ENCODE results near the gene METTL15. TPM values are rescaled to one million over a fixed set of nuclear protein-coding genes. Genes with fewer than 3 reads are reported as not detected.

Gene METTL15
- total and polyA plus RNA-seq, 2 of the 8 experiments (the other 6 are each of a cell fraction or from before 2014, with no cell fraction given) = 5.4 to 10.5 TPM

DNA sequence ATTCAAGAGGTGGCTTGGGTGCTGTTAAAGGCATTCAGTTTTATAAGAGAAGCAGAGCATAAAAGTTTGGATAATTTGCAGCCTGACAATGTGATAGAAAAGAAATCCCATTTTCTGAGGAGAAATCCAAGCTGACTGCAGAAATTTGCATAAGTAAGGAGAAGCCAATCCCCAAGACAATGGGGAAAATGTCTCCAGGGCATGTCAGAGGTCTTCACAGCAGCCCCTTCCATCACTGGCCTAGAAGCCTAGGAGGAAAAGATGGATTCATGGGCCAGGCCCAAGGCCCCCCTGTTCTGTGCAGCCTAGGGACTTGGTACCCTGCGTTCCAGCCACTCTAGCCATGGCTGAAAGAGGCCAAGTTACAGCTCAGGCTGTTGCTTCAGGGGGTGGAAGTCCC is 207.3 kb downstream of the METTL15 start:
- H3K79me2 ChIP-seq (ENCODE audit: control insufficient read depth in 1 of 2, insufficient read depth in 2 of 2, low read length in 2 of 2) = no peaks in the 10 kb centered on the region
- no peak overlapping the region for H3K23ac ChIP-seq (ENCODE audit: insufficient read length)
- no peak overlapping the region for H2BK15ac ChIP-seq (ENCODE audit: low read length)
- no peak overlapping the region for H3K14ac ChIP-seq (ENCODE audit: insufficient read length)
- no peak overlapping the region for H2BK120ac ChIP-seq (replicated peaks; ENCODE audit: low read depth, low read length)
- H3K27ac ChIP-seq (ENCODE audit: low read depth, low read length) = no peak overlapping the region
- no peak overlapping the region for H2AK5ac ChIP-seq (ENCODE audit: low read depth, low read length)
- H2BK5ac ChIP-seq (ENCODE audit: low read depth, low read length) = no peak overlapping the region
- no peaks in the 10 kb centered on the region for H3K27me3 ChIP-seq (replicated peaks in 1 of 4; ENCODE audit: control insufficient read depth in 3 of 4, extremely low read depth in 1 of 4, insufficient read depth in 3 of 4, low read length in 3 of 4)
- no peak overlapping the region for H3K4ac ChIP-seq (replicated peaks; ENCODE audit: insufficient read length, low read depth, low read length)
- H4K91ac ChIP-seq (replicated peaks; ENCODE audit: insufficient read length, low read length) = no peak overlapping the region
- H4K8ac ChIP-seq (ENCODE audit: extremely low read depth, insufficient read depth, low read length) = no peak overlapping the region
- TF ChIP-seq KDM5A (IDR thresholded peaks at IDR 0.05; ENCODE audit: low read length) (no peak), JUND (IDR thresholded peaks at IDR 0.05; ENCODE audit: low read length) (no peak), TCF12 (IDR thresholded peaks at IDR 0.05; ENCODE audit: low read depth, low read length) (no peak), GTF2F1 (IDR thresholded peaks at IDR 0.05; ENCODE audit: borderline replicate concordance, low read depth, low read length) (no peak)
- H3K56ac ChIP-seq (replicated peaks; ENCODE audit: insufficient read length, low read depth, low read length) = no peak overlapping the region
- H3K36me3 ChIP-seq (ENCODE audit: control insufficient read depth in 2 of 4, insufficient read depth in 4 of 4, low read length in 3 of 4) = no peaks in the 10 kb centered on the region; a peak in 1 of 8 replicates
- no peak overlapping the region for H2BK20ac ChIP-seq (ENCODE audit: low read length)
- H2BK12ac ChIP-seq (ENCODE audit: low read depth, low read length) = no peak overlapping the region
- 91% methylated on average over 1 of the region's 1 CpG; no CpG with 5 or more reads in 1 of the 2 experiments for WGBS, 2 experiments (ENCODE audit: extremely low coverage in 1 of 2, insufficient coverage in 1 of 2, insufficient read length in 1 of 2, insufficient replicate concordance in 2 of 2, low coverage in 1 of 2, low lambda C conversion rate in 2 of 2, missing lambda C conversion rate in 1 of 2)
- no peaks in the 10 kb centered on the region for H3K79me1 ChIP-seq (ENCODE audit: low read depth, low read length)
- no peak overlapping the region for H3K4me3 ChIP-seq (ENCODE audit: extremely low read depth in 1 of 4, insufficient read depth in 2 of 4, low read depth in 3 of 4, low read length in 4 of 4)
- no peak overlapping the region for H2AFZ ChIP-seq (ENCODE audit: low read length)
- ChIA-PET POLR2A (ENCODE audit: partially characterized antibody) (no interaction called here), CTCF (ENCODE audit: partially characterized antibody) (no interaction called here)
- no peaks in the 10 kb centered on the region for H3K4me1 ChIP-seq (replicated peaks in 1 of 4; ENCODE audit: control insufficient read depth in 3 of 4, insufficient read depth in 4 of 4, low read length in 3 of 4)
- FAIRE-seq (no peak), DNase-seq (ENCODE audit: low read depth in 1 of 2, low spot score in 2 of 2) (no peak)
- no peak overlapping the region for H4K5ac ChIP-seq (ENCODE audit: insufficient read length, low read depth, low read length)
- H3K18ac ChIP-seq (ENCODE audit: extremely low read depth, low read length) = no peak overlapping the region
- no peak overlapping the region for H3K4me2 ChIP-seq (ENCODE audit: insufficient read depth in 1 of 2, low read depth in 2 of 2, low read length in 2 of 2)
- no peaks in the 10 kb centered on the region for H4K20me1 ChIP-seq (replicated peaks in 1 of 2; ENCODE audit: control insufficient read depth in 1 of 2, insufficient read depth in 2 of 2, low read length in 2 of 2)
- no peaks in the 10 kb centered on the region for H3K23me2 ChIP-seq (ENCODE audit: low read depth, low read length)
- H3K9ac ChIP-seq (replicated peaks in 1 of 4; ENCODE audit: extremely low read depth in 1 of 4, low read depth in 3 of 4, low read length in 3 of 4) = no peak overlapping the region
- no peaks in the 10 kb centered on the region for H3K9me3 ChIP-seq (ENCODE audit: insufficient read depth in 2 of 2, low read depth in 1 of 2, low read length in 1 of 2)
